ENCODE results near the gene KCNQ5.

KCNQ5 gene

DNA sequence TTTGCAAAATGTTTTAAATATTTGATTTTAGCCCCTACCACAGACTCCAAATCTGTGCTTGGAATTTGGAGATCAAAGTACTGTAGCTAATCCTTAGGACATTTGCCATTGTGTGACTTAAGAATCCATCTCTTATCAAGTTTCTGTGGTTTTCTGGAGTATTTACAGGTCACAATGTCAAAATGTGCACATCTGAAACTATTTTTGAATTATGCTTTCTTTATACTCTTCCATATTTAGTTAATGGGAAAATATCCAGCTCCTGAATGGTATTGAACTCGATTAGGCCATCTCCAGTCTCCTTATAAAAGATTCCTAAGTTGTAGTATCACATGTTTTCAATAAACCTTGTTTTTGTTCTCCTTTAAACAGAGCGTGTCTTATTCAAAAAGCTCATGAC, 441.0 kb downstream of the KCNQ5 start:
- H3K27me3 ChIP-seq (ENCODE audit: insufficient read depth, low read depth, severe bottlenecking): no peaks in the 10 kb centered on the region
- DNase-seq: no peak
- H3K36me3 ChIP-seq: no peaks in the 10 kb centered on the region; the same call in 1 of the 2 replicates
- TF ChIP-seq, protein P1, sequence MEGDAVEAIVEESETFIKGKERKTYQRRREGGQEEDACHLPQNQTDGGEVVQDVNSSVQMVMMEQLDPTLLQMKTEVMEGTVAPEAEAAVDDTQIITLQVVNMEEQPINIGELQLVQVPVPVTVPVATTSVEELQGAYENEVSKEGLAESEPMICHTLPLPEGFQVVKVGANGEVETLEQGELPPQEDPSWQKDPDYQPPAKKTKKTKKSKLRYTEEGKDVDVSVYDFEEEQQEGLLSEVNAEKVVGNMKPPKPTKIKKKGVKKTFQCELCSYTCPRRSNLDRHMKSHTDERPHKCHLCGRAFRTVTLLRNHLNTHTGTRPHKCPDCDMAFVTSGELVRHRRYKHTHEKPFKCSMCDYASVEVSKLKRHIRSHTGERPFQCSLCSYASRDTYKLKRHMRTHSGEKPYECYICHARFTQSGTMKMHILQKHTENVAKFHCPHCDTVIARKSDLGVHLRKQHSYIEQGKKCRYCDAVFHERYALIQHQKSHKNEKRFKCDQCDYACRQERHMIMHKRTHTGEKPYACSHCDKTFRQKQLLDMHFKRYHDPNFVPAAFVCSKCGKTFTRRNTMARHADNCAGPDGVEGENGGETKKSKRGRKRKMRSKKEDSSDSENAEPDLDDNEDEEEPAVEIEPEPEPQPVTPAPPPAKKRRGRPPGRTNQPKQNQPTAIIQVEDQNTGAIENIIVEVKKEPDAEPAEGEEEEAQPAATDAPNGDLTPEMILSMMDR (IDR thresholded peaks at IDR 0.05; ENCODE audit: low read depth, low read length): no peak
- H3K9me3 ChIP-seq (ENCODE audit: severe bottlenecking): no peaks in the 10 kb centered on the region
- H3K27ac ChIP-seq: no peak overlapping the region
- H3K4me3 ChIP-seq (ENCODE audit: low read depth, low read length): no peak overlapping the region

DNA sequence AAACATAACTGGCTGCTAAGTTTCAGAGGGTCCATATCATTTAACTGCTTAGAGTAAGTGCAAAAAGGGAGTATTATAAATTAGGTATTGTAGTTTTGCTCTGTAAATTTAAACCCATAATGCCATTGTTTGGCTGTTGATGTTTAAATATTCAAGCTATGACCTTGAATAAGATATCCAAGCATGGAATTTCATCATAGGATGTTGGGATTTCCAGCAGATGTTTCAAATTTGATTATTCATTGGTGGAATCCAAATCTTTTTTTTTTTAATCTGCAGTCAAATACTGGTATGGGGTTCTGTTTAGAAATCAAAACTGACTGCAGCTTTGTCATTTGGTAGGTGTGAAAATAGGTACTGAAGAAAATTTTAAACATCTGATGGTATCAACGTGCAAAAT, 442.4 kb downstream of the KCNQ5 start:
- Histone ChIP-seq H3K27ac (no peak overlapping the region), H3K27me3 (ENCODE audit: insufficient read depth, low read depth, severe bottlenecking) (no peaks in the 10 kb centered on the region), H3K9me3 (ENCODE audit: severe bottlenecking) (no peaks in the 10 kb centered on the region), H3K4me3 (ENCODE audit: low read depth, low read length) (no peak overlapping the region), H3K36me3 (no peaks in the 10 kb centered on the region; the same call in 1 of the 2 replicates)
- TF ChIP-seq, protein P1 (IDR thresholded peaks at IDR 0.05; ENCODE audit: low read depth, low read length): no peak
- DNase-seq: no peak

DNA sequence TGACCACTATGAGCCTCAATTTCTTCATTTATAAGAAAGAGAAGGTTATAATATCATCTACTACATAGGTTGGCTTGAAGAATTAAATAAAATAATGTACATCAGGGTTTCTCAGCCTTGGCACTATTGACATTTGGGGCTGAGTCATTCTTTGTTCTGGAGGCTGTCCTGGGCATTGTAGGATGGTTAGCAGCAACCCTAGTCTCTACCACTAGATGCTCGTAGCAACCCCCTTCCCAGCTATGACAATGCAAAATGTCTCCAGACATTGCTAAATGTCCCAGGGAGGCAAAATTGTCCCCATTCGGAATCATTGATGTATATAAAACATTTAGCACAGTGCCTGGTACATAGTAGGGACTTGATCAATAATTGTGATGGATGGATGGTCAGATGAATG, 451.4 kb downstream of the KCNQ5 start:
- H3K36me3 ChIP-seq: peaks cover 3% of the 10 kb centered on the region; the same call in 1 of the 2 replicates

DNA sequence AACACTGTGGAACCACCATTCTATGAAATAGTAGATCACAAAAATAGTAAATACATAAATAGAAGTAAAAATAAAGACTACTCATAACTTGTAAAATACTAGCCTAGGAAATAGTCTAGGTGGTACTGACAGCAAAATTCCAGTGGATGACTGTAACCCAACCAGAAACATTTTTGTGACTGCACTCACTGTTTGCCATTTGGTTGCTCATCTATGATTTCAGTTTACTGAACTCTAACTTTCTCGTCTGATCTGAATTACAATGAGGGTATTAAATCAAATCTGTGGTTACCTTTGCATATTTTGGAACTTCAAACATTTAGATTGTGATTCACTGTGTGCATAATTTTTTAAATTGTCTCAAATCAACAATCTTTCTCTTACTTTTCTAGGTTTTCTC, 452.3 kb downstream of the KCNQ5 start:
- TF ChIP-seq, protein P1 (IDR thresholded peaks at IDR 0.05; ENCODE audit: low read depth, low read length): no peak

More for the DNA sequence above, 451.4 kb downstream of the KCNQ5 start:
- Histone ChIP-seq H3K9me3 (ENCODE audit: severe bottlenecking) (no peaks in the 10 kb centered on the region), H3K27ac (no peak overlapping the region), H3K4me3 (ENCODE audit: low read depth, low read length) (no peak overlapping the region), H3K27me3 (ENCODE audit: insufficient read depth, low read depth, severe bottlenecking) (no peaks in the 10 kb centered on the region)
- TF ChIP-seq, protein P1 (IDR thresholded peaks at IDR 0.05; ENCODE audit: low read depth, low read length): no peak
- DNase-seq: no peak

DNA sequence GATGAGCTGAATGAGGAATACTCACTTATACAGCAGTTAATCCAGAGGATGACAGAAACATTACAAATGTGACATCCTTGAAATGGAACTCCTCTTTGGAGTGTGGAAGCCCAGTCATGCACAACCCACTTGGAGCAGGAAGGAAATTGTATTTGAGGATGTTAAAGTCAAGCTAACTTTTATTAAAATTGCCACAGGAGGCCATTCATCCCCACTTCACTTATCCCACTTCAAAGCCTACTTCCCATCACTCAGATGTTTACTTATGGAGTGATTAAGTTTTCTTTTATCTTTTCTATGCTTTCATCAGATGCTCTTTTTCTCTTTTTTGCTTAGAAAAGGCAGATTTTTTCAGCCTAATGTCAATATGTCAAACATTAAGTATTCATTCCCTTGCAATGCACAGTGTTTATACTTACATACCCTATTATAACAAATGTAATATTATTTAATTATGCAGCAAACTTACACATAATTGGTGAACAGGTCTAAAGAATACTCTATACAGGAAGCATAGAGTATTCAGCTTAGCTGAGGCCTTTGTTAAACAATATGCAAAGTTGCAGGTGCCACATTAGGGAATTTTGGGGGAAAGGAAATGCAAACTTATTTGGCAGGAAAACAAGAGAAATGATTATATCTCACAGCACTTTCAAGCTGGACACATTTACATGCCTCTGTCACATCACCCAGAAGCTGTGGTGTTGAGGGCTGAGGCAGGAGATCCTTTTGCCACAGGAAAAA, 454.5 kb downstream of the KCNQ5 start:
- H3K4me3 ChIP-seq (ENCODE audit: low read depth, low read length): no peak overlapping the region
- H3K27ac ChIP-seq: no peak overlapping the region
- no peak for DNase-seq
- H3K36me3 ChIP-seq: peaks cover 13% of the 10 kb centered on the region
- no peaks in the 10 kb centered on the region for H3K27me3 ChIP-seq (ENCODE audit: insufficient read depth, low read depth, severe bottlenecking)
- TF ChIP-seq, protein P1 (IDR thresholded peaks at IDR 0.05; ENCODE audit: low read depth, low read length): no peak
- H3K9me3 ChIP-seq (ENCODE audit: severe bottlenecking): no peaks in the 10 kb centered on the region

More for the DNA sequence above, 452.3 kb downstream of the KCNQ5 start:
- no peak overlapping the region for H3K27ac ChIP-seq
- peaks cover 8% of the 10 kb centered on the region; the same call in 1 of the 2 replicates for H3K36me3 ChIP-seq
- no peak overlapping the region for H3K4me3 ChIP-seq (ENCODE audit: low read depth, low read length)
- no peaks in the 10 kb centered on the region for H3K27me3 ChIP-seq (ENCODE audit: insufficient read depth, low read depth, severe bottlenecking)
- DNase-seq: no peak
- no peaks in the 10 kb centered on the region for H3K9me3 ChIP-seq (ENCODE audit: severe bottlenecking)
